ENCODE results near the gene BCL7A. TPM values are rescaled to one million over a fixed set of nuclear protein-coding genes. Genes with fewer than 3 reads are reported as not detected.

BCL7A gene
- total RNA-seq, 1 donor from 2014 or later = 11.4 TPM

DNA sequence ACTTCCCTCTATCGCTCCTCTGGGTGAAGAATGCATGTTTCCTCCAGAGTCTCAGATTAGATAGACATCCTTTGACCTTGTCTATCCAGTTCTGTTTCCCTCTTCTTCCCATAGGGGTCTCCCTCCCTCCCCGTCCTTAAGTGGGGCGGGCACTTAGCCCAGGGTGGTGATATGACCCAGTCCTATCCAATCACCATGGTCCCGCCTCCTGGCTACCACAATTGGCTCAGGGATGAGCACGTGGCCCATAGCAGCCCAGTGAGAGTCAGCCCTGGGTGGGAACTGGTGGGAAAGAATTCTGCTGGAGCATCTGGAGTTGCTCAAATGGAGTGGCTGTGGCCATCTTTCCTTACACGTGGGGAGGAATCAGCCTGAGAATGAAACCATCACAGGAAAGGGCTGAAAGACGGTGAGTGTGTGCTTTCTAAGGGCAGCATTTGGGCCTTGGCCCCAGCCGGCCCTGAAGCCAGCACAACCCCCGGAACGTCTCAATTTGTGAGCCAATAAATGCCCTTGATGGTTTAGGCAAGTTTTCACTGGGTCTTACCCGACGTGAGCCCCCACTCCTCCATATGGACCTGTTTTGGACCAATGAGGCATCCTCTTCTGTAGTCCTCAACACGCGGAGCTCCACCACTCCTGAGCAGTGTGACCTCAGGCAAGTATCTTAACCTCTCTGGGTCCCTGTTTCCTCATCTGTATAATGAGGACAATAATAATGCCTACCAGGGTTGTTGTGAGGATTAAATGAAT, 42.5 kb downstream of the BCL7A start:
- peak; percentile 81 for DNase-seq
- peaks cover 4% of the 10 kb centered on the region for H3K36me3 ChIP-seq
- ATAC-seq = peak; percentile 86
- TF ChIP-seq, protein P1, sequence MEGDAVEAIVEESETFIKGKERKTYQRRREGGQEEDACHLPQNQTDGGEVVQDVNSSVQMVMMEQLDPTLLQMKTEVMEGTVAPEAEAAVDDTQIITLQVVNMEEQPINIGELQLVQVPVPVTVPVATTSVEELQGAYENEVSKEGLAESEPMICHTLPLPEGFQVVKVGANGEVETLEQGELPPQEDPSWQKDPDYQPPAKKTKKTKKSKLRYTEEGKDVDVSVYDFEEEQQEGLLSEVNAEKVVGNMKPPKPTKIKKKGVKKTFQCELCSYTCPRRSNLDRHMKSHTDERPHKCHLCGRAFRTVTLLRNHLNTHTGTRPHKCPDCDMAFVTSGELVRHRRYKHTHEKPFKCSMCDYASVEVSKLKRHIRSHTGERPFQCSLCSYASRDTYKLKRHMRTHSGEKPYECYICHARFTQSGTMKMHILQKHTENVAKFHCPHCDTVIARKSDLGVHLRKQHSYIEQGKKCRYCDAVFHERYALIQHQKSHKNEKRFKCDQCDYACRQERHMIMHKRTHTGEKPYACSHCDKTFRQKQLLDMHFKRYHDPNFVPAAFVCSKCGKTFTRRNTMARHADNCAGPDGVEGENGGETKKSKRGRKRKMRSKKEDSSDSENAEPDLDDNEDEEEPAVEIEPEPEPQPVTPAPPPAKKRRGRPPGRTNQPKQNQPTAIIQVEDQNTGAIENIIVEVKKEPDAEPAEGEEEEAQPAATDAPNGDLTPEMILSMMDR (IDR thresholded peaks at IDR 0.05) = peak; percentile 41
- peak overlapping the region; percentile 12 for H3K4me3 ChIP-seq
- H3K27me3 ChIP-seq = no peaks in the 10 kb centered on the region
- intact Hi-C loops (cut with DNase I) = no loop called here
- peaks cover 34% of the 10 kb centered on the region for H3K4me1 ChIP-seq
- no peaks in the 10 kb centered on the region for H3K9me3 ChIP-seq
- H3K27ac ChIP-seq = peak overlapping the region; percentile 72

DNA sequence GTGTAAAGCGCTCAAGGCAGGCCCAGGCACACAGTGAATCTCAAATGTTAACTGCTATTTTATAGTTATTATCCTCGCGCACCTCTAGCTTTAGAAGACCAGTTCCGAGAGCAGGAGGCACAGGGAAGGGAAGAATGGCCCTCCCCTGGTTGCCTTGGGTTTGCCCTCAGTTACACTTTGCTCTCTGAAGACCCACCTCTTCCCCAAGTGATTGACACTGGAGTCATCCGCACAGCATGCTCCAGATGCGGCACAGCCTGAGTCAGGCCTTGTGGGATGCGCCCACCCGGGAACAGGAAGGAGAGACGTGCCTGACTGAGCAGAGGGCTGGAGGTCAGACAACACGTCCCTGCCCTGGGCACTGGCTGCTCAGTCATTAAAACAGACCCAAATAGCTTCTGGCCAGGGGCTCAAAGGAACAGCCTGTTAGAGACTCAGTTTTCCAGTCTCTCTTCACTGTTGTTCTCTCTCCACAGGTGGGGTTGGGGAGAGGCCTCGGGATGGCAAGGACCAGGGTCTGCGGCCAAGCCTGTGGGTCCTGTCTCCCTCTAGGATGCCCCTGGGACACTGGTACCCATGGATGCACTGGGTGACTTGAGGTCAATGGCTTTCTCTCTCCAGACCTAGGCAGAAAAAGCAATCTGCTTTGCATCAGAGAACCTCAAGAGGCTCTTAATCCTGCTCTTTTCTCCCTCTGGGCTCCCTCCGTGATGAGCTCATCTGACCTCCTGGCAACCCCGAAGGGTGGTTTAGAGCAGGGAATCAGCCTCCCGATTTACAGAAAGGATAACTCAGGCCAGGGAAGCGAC, 43.3 kb downstream of the BCL7A start:
- Histone ChIP-seq H3K27me3 (no peaks in the 10 kb centered on the region), H3K27ac (peak overlapping the region; percentile 65), H3K4me3 (no peak overlapping the region), H3K9me3 (no peaks in the 10 kb centered on the region), H3K4me1 (peaks cover 34% of the 10 kb centered on the region), H3K36me3 (no peaks in the 10 kb centered on the region)
- intact Hi-C loops (cut with DNase I) = no loop called here
- TF ChIP-seq, protein P1 (IDR thresholded peaks at IDR 0.05) = no peak
- ATAC-seq (no peak), DNase-seq (no peak)

DNA sequence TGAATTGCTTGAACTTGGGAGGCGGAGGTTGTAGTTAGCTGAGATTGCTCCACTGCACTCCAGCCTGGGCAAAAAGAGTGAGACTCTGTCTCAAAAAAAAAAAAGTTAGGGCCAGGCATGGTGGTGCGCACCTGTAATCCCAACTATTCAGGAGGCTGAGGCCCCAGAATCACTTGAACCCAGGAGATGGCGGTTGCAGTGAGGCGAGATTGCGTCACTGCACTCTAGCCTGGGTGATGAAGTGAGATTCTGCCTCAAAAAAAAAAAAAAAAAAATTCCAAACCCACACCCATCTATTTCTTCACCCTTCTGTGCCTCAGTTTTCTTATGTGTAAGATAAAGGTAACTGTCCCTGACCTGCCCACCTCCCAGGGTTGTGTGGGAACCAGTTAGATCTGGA, 45.9 kb downstream of the BCL7A start:
- Histone ChIP-seq H3K4me1 (peaks cover 35% of the 10 kb centered on the region), H3K36me3 (no peaks in the 10 kb centered on the region)
- intact Hi-C loops (cut with DNase I) = no loop called here

DNA sequence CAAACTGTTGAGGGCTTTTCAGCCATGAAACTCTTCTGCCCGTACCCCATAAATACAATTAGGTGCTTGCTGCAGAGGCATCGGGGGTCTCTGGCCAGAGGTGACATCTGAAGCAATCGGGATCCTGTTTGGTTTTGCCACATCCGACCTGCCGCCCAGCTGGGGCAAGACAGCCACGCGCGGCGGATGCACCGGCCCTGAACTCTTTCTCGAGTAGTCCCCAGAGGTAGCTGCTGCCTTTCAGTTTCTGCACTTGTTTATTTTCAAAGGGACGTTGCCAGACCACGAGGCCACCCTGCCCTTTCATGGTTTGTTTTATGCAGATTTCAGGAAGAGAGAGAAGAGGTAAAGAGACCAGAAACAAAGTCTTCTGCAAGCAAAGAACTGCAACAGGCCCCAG, 46.3 kb downstream of the BCL7A start:
- ATAC-seq (no peak), DNase-seq (no peak)
- no peaks in the 10 kb centered on the region for H3K9me3 ChIP-seq
- TF ChIP-seq, protein P1 (IDR thresholded peaks at IDR 0.05) = no peak
- H3K4me1 ChIP-seq = peaks cover 30% of the 10 kb centered on the region
- H3K36me3 ChIP-seq = no peaks in the 10 kb centered on the region
- no peaks in the 10 kb centered on the region for H3K27me3 ChIP-seq
- no peak overlapping the region for H3K4me3 ChIP-seq
- intact Hi-C loops (cut with DNase I) = no loop called here
- H3K27ac ChIP-seq = peak overlapping the region; percentile 11

More for the DNA sequence above, 45.9 kb downstream of the BCL7A start:
- Histone ChIP-seq H3K27me3 (no peaks in the 10 kb centered on the region), H3K27ac (peak overlapping the region; percentile 11), H3K4me3 (no peak overlapping the region), H3K9me3 (no peaks in the 10 kb centered on the region)
- TF ChIP-seq, protein P1 (IDR thresholded peaks at IDR 0.05) = no peak
- ATAC-seq = no peak
- DNase-seq = no peak

DNA sequence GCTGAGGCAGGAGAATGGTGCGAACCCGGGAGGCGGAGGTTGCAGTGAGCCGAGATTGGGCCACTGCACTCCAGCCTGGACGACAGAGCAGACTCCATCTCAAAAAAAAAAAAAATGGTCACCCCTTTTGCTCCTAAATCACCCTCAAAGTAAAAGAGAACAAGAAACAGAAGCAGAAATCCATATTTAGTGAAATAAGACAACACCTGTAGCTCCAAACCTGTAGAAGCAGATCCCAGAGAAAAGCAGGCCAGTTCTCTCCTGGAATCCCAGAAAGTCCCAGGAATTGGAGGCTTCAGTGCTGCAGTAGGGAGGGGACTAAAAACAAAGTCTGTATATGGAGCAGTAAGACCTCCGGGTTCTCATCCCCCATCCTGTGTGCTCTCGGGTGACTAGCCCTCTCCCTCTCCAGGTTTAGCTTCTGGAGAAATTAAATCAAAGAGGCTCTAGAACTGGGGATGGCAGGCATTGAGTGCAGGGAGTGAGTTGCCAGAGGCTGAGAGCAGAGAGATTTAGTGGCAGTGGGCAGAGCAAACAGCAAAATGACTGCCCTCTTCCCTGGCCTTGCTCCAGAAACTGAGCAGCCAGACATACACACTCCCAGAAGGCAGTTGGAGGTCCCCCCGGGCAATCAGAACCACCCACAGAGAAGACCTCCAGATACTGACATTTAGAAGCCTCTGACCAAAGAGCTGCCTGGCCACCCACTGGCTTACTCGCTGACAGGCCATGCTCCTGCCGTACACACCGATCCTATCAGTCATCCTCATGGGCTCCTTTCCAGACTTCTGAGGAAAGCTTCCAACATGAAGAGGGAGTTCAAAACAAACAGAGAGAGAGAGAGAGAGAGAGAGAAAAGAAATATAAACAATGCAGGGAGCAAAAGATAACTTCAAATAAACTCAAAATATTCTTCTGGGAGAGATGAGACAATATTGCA, 50.6 kb downstream of the BCL7A start:
- Histone ChIP-seq H3K4me1 (peaks cover 18% of the 10 kb centered on the region), H3K27ac (no peak overlapping the region), H3K4me3 (no peak overlapping the region), H3K36me3 (no peaks in the 10 kb centered on the region), H3K27me3 (no peaks in the 10 kb centered on the region), H3K9me3 (no peaks in the 10 kb centered on the region)
- DNase-seq = no peak
- ATAC-seq = peak; percentile 61
- intact Hi-C loops (cut with DNase I) = no loop called here
- TF ChIP-seq, protein P1 (IDR thresholded peaks at IDR 0.05) = no peak

All from upper lobe of right lung (tissue), 1 donor.